Activated T-helper 1 cell treated with anti-CD3 and anti-CD28 coated beads, Interleukin-12 subunit alpha, Interleukin-12 subunit beta, Interleukin-2, Interleukin-4 antibody, amounts not matched to agents 30 ng/mL and 10 ng/mL and 1 ng/mL, durations not matched to agents 14 hours and 24 hours and 36 hours (primary cell): Measurements from ENCODE around the gene POLN. TPM values are rescaled to one million over a fixed set of nuclear protein-coding genes. Genes with fewer than 3 reads are reported as not detected.

Experiments
- DNase-seq: peaks from one replicate; pipeline ENCODE4 v3.0.0; 2021; ENCODE audit warnings: low spot score
- H3K27ac Mint-ChIP-seq: one replicate; pipeline ENCODE4 v1.8.0; 2021; ENCODE audit warnings: mild to moderate bottlenecking, mixed read lengths
- H3K27me3 Mint-ChIP-seq: one replicate; pipeline ENCODE4 v1.8.0; 2022; ENCODE audit warnings: mild to moderate bottlenecking, moderate library complexity, mixed read lengths; ENCODE audit not compliant: insufficient read depth
- H3K36me3 Mint-ChIP-seq: one replicate; pipeline ENCODE4 v1.8.0; 2021; ENCODE audit warnings: low read depth, mixed read lengths
- H3K4me1 Mint-ChIP-seq: one replicate; pipeline ENCODE4 v1.8.0; 2021; ENCODE audit warnings: low read depth, mixed read lengths
- H3K4me3 Mint-ChIP-seq: one replicate; pipeline ENCODE4 v1.8.0; 2021; ENCODE audit warnings: mild to moderate bottlenecking, moderate library complexity, mixed read lengths
- H3K9me3 Mint-ChIP-seq: one replicate; pipeline ENCODE4 v1.8.0; 2021; ENCODE audit warnings: mixed read lengths
- intact Hi-C: fragments of 100-400 bp; cut with micrococcal nuclease; formaldehyde crosslinking; loops from one replicate; pipeline ENCODE4 v1.15.1; 2024
- total RNA-seq: library from RNA; stranded (reverse); gene quantifications from 2 replicates; pipeline ENCODE4 v1.2.3, GENCODE V29; 2022

POLN gene
- total RNA-seq, 1 donor from 2014 or later: 3.5 TPM

DNA sequence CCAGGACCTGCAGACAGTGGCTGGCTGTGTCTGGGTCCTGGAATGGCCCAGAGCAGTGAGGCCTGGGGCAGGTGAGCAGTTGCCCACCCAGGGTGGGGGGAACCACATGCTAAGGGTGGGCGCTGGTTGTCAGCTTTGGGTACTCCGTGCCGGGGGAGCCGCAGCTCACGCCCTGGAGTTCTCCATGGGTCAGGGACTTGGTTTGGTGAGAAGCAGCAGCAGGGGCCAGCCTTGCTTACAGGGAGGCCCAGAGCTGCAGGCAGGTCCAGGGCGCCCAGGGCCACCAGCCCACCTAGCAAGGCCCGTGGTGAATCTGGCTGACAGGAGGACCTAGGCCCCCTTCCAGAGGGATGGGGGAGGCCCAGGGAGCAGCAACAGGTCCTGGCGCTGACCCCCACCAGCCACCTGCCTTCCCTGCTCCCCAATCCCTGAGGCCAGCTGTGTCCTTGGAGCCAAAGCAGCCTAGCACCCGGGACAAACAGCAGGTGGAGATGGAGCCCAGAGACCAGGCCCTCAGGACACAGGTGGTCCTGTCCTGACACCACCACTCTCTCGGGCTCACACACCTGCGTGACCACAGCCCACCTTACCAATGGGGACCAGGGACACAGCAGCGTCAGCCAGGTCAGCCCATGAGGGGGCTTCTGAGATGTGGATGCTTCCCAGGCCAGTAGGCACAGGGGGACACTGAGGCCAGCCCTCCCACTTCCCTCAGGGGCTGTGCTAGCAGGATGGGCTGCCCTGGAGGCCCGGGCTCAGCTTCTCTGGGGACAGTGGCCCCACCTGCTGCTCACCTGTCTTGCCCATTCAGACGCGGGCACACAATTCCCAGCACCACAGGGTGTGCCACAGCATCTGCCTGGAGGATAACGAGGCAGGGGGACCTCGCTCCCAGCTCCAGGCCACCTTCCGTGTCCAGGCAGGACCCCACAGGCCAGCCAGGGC, 16.4 kb upstream of the POLN start:
- Mint-ChIP-seq H3K27ac (no peak overlapping the region), H3K27me3 (no peaks in the 10 kb centered on the region), H3K4me3 (no peak overlapping the region), H3K9me3 (no peaks in the 10 kb centered on the region), H3K36me3 (no peaks in the 10 kb centered on the region), H3K4me1 (no peaks in the 10 kb centered on the region)
- DNase-seq: no peak
- intact Hi-C loops: no loop called here

DNA sequence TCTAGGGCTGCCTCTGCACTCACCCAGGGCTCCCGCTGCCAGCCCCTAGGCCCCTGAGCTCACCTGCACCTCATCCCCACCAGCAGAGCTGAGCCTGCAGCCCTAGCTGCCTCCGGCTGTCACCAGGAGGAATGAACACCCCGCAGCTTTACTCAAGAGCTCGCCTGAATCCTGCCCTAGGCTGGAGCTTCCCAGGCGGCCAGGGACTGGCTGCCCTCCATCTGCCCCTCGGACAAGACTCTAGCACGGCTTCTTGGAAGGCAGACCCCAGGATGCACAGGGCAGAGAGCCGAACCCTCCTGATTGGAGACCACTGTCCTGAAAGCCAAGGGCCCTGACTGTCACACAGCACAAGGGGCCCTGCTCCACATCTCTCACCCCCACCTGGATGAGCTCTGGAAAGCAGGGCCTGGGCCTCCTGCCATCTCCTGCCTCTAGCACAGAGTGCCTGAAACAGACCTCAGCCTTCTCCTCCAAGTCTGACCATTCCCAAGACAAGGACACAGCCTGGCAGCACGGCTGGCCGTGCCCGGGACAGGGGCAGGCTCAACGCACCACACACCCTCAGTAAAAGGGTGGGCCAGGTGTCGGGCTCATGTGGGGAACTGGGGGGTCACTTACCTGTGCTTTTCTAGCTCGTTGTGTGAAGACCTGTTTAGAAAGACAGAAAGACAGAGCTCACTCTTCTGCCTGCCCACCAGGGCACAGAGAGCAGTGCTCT, 15.6 kb upstream of the POLN start:
- no peak for DNase-seq
- no peaks in the 10 kb centered on the region for H3K27me3 Mint-ChIP-seq

DNA sequence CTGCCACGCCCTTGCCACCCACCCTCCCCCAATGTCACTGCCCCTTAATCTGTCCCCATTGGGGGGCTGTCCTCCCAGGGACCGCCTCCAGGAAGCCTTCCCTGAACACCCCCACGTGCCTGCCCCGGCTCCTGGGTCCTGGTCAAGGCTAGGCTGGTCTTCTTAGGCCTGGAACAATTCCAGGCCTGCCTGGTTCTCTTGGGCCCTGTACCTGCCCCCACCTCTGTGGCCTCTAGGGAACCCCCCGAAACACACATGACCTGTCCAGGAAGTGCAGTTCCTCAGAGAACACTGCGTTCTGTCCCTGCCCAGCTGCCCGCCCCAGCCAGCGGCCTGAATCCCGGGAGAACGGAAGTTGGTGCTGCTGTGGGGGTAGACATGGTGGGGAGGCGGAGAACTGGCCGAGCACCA, 14.9 kb upstream of the POLN start:
- intact Hi-C loops: no loop called here
- DNase-seq: no peak
- Mint-ChIP-seq H3K4me3 (no peak overlapping the region), H3K9me3 (no peaks in the 10 kb centered on the region), H3K36me3 (no peaks in the 10 kb centered on the region), H3K27ac (no peak overlapping the region), H3K4me1 (no peaks in the 10 kb centered on the region), H3K27me3 (no peaks in the 10 kb centered on the region)

More for the DNA sequence above, 15.6 kb upstream of the POLN start:
- Mint-ChIP-seq H3K36me3 (no peaks in the 10 kb centered on the region), H3K27ac (no peak overlapping the region), H3K4me3 (no peak overlapping the region), H3K9me3 (no peaks in the 10 kb centered on the region), H3K4me1 (no peaks in the 10 kb centered on the region)
- intact Hi-C loops: no loop called here

DNA sequence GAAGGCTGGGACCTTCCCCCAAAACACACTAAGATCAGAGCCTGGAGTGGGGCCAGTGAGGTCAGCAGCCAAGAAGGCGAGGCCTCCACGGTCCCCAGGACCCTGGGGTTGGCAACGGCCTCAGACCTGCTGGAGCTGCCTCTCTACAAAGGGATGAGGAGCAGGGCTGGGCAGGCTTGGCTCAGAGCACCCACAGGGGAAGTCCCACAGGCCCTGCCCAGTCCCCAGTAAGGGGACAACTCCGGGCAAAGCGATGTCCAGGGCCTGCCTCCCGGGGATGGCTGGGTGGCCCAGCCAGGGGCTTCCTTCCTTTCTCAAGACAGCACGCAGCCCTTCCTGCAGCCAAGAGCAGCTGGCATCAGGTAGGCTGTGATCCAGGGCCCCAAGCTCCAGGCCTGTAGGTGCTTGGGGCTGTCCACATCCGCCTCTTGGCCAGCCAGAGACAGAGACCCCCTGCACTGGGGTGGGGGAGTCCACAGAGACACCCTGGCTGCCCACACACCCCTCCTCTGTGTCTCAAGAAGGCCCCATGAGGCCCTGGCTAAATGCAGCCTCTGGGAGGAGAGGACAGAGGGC, 14.3 kb upstream of the POLN start:
- no peak overlapping the region for H3K4me3 Mint-ChIP-seq
- H3K4me1 Mint-ChIP-seq: no peaks in the 10 kb centered on the region
- no peak overlapping the region for H3K27ac Mint-ChIP-seq
- intact Hi-C loops: no loop called here
- no peak for DNase-seq
- no peaks in the 10 kb centered on the region for H3K36me3 Mint-ChIP-seq
- no peaks in the 10 kb centered on the region for H3K27me3 Mint-ChIP-seq
- H3K9me3 Mint-ChIP-seq: no peaks in the 10 kb centered on the region

DNA sequence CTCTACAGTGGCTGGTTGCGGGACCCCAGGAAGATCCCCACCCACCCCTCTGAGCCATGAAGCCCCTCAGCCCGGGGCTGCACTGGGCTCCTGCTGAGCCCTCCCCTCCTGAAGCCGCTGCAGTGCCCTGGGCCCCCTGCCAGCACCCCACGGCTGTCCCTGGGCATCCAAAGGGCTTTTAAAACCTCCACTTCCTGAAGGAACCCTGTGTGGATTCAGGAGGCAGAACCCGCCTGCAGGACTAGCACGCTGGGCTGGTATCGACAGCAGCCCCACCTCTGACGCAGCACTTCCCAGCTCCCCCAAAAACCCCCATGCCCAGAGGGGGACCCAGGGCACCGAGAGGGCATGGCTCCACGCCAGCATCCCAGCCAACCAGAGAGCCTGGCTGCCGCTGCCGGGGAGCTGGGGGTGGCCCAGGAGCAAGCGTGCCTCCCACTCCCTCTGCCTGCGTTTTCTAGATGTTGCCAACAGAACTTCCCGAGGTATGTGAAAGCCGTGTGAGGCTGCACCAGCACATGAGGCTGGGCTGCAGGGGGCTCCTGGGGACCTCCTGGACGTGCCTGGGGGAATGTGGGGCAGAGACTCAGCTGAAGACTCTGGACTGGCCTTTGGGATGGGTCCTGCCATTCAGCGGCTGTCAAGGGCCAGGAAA, 13.7 kb upstream of the POLN start:
- Mint-ChIP-seq H3K27me3 (no peaks in the 10 kb centered on the region), H3K4me3 (no peak overlapping the region), H3K36me3 (no peaks in the 10 kb centered on the region), H3K4me1 (no peaks in the 10 kb centered on the region), H3K9me3 (no peaks in the 10 kb centered on the region), H3K27ac (no peak overlapping the region)
- DNase-seq: no peak
- intact Hi-C loops: no loop called here

DNA sequence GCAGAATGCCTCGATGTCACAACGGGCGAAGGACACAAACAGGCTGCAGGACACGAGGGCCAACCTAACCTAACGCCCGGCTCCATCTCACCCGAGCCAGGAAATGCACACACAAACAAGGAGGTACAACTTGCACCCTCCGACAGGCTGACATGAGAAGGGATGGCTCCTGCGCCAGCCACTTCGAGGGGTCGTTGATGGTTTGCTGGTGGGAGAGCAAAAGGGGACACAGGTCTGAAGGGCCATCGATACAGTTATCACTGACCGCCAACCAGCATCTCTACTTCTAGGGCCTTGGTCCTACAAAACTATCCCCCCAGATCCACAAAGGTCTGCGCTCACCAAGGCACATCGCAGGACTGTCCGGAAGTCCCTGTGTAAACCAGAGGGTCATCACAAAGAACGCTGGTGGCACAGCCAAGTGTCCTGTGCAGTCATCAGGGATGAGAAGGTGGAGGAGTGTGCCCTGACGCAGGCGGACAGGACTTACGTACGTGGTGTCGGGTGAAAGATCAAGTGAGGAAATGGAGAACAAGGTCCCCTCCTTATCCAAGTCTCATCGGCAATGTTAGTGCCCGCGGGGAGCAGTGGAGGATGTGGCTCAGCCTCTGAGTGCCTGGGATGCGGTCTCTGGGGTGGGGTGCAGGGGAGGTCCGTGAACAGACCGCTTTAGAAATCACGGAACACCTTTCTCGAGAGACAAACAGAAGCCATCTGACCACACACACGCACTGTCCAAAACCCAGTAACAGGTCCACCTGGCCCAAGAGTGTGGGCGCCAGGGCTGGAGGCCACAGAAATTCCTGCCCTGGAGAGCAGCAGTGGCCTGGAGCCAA, 13.0 kb upstream of the POLN start:
- H3K4me3 Mint-ChIP-seq: no peak overlapping the region
- no peak overlapping the region for H3K27ac Mint-ChIP-seq
- no peak for DNase-seq
- H3K4me1 Mint-ChIP-seq: no peaks in the 10 kb centered on the region
- no peaks in the 10 kb centered on the region for H3K36me3 Mint-ChIP-seq
- no peaks in the 10 kb centered on the region for H3K9me3 Mint-ChIP-seq
- intact Hi-C loops: no loop called here
- no peaks in the 10 kb centered on the region for H3K27me3 Mint-ChIP-seq

DNA sequence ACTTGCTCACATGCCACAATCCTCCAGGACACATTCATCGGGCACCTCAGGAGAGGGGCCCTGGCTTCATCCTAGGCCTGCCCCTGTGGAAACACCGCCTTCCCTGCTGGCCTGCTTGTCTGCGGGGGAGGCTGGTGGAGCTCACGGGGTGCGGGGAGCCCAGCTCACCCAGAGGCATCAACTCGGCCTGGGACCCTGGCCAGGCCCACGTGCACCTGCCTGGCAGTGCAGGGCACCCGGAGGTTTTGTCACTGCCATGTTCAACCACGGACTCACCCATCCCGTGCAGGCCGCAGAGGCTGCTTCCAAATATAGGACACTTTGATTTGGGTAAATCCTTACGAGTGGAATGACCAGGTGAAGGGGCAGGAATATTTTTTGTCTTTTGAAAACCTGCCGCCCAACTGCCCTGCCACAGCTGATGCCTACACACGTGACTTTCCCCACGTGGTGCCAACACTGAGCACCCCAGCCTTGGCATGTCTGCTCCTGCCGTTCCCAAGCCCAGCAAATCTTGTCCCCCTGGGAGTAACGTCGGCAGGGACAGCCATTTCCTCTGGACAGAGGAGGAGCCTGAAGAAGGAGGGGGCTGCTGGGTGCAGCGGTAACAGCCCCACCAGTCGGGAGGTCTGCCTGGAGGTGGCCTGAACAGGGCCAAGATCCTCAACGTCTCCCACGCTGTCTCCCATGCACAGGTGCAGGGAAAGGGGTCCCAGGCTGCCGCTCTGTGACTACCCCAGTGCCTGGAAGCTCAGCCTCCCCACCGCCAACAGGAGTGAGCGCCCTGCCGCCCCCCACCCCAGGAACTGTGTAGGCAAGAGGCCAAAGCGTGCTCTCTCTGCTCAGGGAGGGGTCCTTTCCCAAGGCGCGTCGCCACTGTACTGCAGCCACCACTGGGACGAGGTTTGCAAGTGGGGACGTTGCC, 11.5 kb upstream of the POLN start:
- DNase-seq: no peak
- H3K4me1 Mint-ChIP-seq: no peaks in the 10 kb centered on the region
- intact Hi-C loops: no loop called here
- H3K27ac Mint-ChIP-seq: no peak overlapping the region
- H3K9me3 Mint-ChIP-seq: no peaks in the 10 kb centered on the region
- H3K27me3 Mint-ChIP-seq: no peaks in the 10 kb centered on the region
- no peaks in the 10 kb centered on the region for H3K36me3 Mint-ChIP-seq
- no peak overlapping the region for H3K4me3 Mint-ChIP-seq

DNA sequence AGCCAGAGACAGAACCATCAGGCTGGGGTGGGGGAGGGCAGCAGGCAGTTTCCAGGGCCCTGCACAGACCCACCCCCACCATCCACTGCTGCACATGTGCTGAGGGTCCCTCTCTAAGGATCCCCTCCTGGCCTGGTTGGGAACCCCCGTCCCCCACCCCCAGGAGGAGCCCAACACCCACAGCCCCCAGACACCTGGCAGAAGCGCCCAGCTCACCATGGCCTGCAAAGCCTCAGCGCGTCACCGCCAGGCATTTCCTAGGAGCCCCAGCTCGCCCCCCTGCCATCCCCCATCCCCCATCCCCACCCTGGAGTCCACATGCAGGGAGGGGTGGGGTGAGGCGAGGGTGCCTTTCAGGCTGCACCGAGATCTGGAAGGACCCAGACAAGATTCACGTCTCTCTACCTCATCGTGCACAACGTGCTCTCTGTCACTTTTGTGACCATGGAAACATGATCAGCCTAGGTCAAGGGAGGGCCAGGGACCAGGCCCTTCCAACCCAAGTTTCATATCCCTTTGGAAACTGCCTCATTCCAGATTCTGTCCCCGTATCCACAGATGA, 10.7 kb upstream of the POLN start:
- intact Hi-C loops: no loop called here

DNA sequence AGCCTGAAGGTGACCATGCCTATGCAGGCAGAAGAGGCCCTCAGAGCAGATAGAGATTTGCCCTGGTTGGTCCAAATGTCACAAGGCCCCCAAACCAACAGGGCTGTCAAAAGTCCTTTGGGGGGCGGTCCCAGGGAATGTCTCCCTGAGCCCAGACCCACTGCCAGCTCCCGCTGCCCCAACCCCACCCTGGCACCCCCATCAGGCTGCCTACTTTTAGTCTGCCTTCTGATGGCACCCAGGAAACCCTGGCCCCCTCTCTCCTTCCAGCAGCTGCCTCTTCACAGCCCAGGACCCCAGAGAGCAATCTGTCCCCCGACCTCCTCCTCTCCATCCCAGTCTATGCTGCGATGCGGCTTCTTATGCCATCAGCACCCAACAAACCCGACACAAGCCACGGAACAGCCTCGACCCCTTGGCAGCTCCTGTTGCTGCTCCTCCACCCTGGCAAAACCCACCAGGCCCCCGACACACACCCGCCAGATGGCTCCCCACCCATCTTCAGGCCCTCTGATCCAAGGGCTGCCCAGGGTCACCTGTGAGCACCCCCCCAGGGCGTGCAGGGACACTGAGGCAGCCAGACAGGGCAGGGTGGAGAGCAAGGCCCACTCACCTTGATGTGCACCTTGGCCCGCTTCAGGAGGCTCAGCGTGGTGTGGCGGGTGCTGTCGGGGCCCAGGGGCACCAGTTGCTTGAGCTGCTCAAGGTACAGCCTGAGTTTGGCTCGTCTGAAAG, 10.0 kb upstream of the POLN start:
- Mint-ChIP-seq H3K36me3 (no peaks in the 10 kb centered on the region), H3K4me1 (no peaks in the 10 kb centered on the region), H3K4me3 (no peak overlapping the region), H3K9me3 (no peaks in the 10 kb centered on the region), H3K27me3 (no peaks in the 10 kb centered on the region), H3K27ac (no peak overlapping the region)
- intact Hi-C loops: no loop called here
- DNase-seq: no peak

More for the DNA sequence above, 10.7 kb upstream of the POLN start:
- Mint-ChIP-seq H3K9me3 (no peaks in the 10 kb centered on the region), H3K36me3 (no peaks in the 10 kb centered on the region), H3K27me3 (no peaks in the 10 kb centered on the region), H3K4me1 (no peaks in the 10 kb centered on the region), H3K27ac (no peak overlapping the region), H3K4me3 (no peak overlapping the region)
- DNase-seq: peak; percentile 0

DNA sequence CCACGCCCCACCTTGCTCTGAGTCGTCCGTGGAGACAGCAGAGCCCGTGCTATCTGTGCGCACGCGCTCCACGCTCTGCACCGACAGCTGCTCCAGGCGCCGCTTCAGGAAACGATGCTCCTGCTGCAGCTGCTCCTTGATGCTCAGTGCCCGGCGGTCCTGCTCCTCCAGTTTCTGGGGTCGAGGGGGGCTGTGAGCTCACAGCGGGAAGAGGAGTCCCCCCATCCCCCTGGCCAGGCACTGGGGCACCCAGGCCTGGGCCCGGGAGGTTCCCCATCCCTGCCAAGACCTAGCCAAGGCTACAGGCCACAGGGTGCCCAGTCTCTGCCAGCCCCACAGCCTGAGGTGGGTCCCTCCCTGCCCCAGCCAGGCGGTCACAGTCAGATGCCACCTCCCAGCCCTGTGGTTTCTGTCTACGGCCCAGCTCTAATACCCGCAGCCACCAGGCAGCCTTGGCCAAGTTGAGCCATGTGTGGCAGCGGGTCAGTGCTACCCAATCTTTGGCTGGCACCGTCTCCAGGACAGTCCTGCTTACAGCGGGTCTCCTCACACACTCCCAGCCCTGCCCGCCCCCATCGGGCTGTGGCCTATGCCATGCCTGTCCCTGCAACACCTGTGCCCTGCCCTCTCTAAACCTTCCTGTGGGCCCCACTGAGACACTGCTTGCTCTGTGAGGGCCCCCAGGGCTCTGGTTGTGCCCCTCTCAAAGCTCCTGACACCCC, 9.3 kb upstream of the POLN start:
- intact Hi-C loops: no loop called here
- H3K27ac Mint-ChIP-seq: no peak overlapping the region
- no peaks in the 10 kb centered on the region for H3K9me3 Mint-ChIP-seq
- DNase-seq: peak; percentile 0
- H3K4me3 Mint-ChIP-seq: no peak overlapping the region
- H3K27me3 Mint-ChIP-seq: no peaks in the 10 kb centered on the region
- H3K36me3 Mint-ChIP-seq: no peaks in the 10 kb centered on the region
- H3K4me1 Mint-ChIP-seq: no peaks in the 10 kb centered on the region
